IPS DF 6.9 (cell line): Measurements from ENCODE around the gene GNAL.
A peak's percentile ranks its signal among the peaks of the same experiment; 100 is the strongest.

Experiments used
- DNase-seq: peaks from one replicate; pipeline ENCODE4 v3.0.0-alpha.2; 2013; ENCODE audit warnings: low read depth, low spot score
- H3K27ac ChIP-seq: one replicate; pipeline ENCODE4 v1.5.1; 2013; ENCODE audit warnings: low read length, control low read depth
- H3K27me3 ChIP-seq: 2 replicates; pipeline ENCODE4 v1.6.1; 2013; ENCODE audit warnings: mild to moderate bottlenecking, low read length; ENCODE audit not compliant: control insufficient read depth, insufficient read depth
- H3K36me3 ChIP-seq: 2 replicates; pipeline ENCODE4 v1.6.1; 2013; ENCODE audit warnings: low read length; ENCODE audit not compliant: control insufficient read depth, insufficient read depth
- H3K4me1 ChIP-seq: 2 replicates; pipeline ENCODE4 v1.6.1; 2013; ENCODE audit warnings: low read length; ENCODE audit not compliant: control insufficient read depth, insufficient read depth
- H3K4me3 ChIP-seq: 2 replicates; pipeline ENCODE4 v1.5.1; 2013; ENCODE audit warnings: mild to moderate bottlenecking, low read length
- H3K9me3 ChIP-seq: 2 replicates; pipeline ENCODE4 v1.6.1; 2013; ENCODE audit warnings: low read length, inconsistent platforms; ENCODE audit not compliant: control insufficient read depth, insufficient read depth
- WGBS: extraction: QIAGEN DNeasy Blood & Tissue Kit; methylation state at CpG from one replicate; pipeline ENCODE4 v1.1.7; 2013; ENCODE audit warnings: mixed read lengths, missing lambda C conversion rate; ENCODE audit not compliant: insufficient read length, insufficient coverage; 5-methylcytosine and 5-hydroxymethylcytosine counted together

GNAL gene

DNA sequence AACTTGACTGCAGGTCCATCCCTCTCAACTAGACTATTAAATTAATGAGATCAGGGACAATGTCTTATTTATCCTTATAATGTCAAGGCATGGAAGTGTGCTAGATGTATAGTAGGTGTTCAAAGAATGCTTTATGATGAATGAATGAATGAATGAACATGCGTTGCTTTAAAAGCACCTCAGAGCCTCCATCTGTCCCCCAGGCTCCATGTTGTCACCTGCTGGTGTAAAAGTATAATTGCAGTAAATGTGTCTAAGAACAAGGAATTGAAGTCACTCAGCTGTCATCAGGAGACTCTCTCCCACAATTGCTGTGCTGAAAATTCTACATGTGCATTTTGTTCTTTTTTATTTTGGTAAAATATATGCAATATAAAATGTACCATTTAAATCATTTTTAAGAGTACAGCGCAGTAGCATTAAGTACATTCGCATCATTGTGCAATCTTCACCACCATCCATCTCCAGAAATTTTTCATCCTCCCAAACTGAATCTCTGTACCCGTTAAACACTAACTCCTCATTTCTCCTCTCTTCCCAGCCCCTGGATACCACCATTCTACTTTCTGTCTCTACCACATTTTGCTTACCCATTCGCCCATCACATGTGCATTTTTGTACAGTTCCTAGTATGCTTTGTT, 52.6 kb downstream of the GNAL start:
- DNase-seq: no peak
- Histone ChIP-seq H3K27me3 (no peaks in the 10 kb centered on the region), H3K27ac (no peak overlapping the region), H3K4me3 (no peak overlapping the region), H3K36me3 (no peaks in the 10 kb centered on the region), H3K9me3 (no peaks in the 10 kb centered on the region), H3K4me1 (0 out of 2 replicates have a peak, but pooled peaks cover 1% of the 10 kb centered on the region)
- 100% methylated on average over 1 of the region's 5 CpGs for WGBS

DNA sequence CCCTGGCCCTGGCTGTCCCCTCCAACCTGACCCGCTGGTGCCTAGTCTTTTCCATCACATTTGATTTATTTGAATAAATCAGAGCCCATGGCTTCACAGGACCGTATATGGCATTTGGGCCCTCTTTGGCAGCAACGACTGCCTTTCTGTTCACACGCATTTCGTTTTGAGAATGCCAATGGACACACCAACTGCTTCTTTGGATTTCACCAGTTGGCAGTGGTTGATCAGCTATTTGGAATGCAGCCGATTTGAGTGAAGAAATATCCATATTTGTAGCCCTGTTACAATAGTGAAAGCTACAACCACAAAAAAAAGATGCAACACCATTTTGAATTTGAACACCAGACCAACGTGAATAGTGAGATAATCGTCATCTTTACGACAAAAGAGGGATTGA, 56.5 kb downstream of the GNAL start:
- DNase-seq: no peak

GRCh38 chr18:11747286-11747685, 58.2 kb downstream of the GNAL start:
- Histone ChIP-seq H3K9me3 (no peaks in the 10 kb centered on the region), H3K4me1 (no peaks in the 10 kb centered on the region), H3K36me3 (no peaks in the 10 kb centered on the region), H3K27ac (no peak overlapping the region), H3K4me3 (no peak overlapping the region), H3K27me3 (no peaks in the 10 kb centered on the region; the same call in 1 of the 2 replicates)
- DNase-seq: no peak
- WGBS: no CpG with 5 or more reads among the region's 4 CpGs

More for the DNA sequence above, 56.5 kb downstream of the GNAL start:
- H3K36me3 ChIP-seq: no peaks in the 10 kb centered on the region
- no CpG with 5 or more reads among the region's 9 CpGs for WGBS
- H3K27me3 ChIP-seq: no peaks in the 10 kb centered on the region
- H3K27ac ChIP-seq: no peak overlapping the region
- no peaks in the 10 kb centered on the region for H3K9me3 ChIP-seq
- H3K4me1 ChIP-seq: 0 out of 2 replicates have a peak, but pooled peaks cover 1% of the 10 kb centered on the region
- no peak overlapping the region for H3K4me3 ChIP-seq

GRCh38 chr18:11747731-11748130, 58.7 kb downstream of the GNAL start:
- H3K4me3 ChIP-seq: no peak overlapping the region
- no CpG with 5 or more reads among the region's 11 CpGs for WGBS
- H3K27me3 ChIP-seq: peaks cover 2% of the 10 kb centered on the region; the same call in 1 of the 2 replicates
- no peak for DNase-seq
- no peak overlapping the region for H3K27ac ChIP-seq
- no peaks in the 10 kb centered on the region for H3K36me3 ChIP-seq
- H3K9me3 ChIP-seq: no peaks in the 10 kb centered on the region
- no peaks in the 10 kb centered on the region for H3K4me1 ChIP-seq

GRCh38 chr18:11749305-11749704, 60.2 kb downstream of the GNAL start:
- H3K27ac ChIP-seq: no peak overlapping the region
- no peaks in the 10 kb centered on the region for H3K4me1 ChIP-seq
- no peak overlapping the region for H3K4me3 ChIP-seq
- H3K27me3 ChIP-seq: peaks cover 2% of the 10 kb centered on the region; the same call in 1 of the 2 replicates
- H3K9me3 ChIP-seq: no peaks in the 10 kb centered on the region
- no peaks in the 10 kb centered on the region for H3K36me3 ChIP-seq
- no peak for DNase-seq
- no CpG with 5 or more reads among the region's 8 CpGs for WGBS

DNA sequence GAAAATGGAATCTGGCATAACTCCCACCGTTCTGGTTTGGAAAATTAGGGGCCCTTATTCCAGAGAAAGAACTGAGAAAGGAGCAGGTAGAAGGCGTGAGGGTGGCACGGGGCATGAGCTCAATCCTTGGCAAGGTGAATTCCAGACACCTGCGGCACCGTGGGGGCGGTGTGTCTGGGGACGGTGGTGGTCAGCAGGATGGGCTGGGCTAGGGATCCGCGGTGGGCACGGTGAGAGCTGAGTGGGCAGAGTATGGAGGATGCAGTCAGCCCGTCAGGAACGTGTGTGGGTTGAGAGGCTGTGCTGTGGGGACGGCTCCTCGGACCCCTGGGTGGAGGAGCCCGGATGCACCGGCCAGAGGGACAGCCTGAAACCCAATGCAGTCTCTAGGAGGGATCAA, 61.1 kb downstream of the GNAL start:
- no CpG with 5 or more reads among the region's 16 CpGs for WGBS

DNA sequence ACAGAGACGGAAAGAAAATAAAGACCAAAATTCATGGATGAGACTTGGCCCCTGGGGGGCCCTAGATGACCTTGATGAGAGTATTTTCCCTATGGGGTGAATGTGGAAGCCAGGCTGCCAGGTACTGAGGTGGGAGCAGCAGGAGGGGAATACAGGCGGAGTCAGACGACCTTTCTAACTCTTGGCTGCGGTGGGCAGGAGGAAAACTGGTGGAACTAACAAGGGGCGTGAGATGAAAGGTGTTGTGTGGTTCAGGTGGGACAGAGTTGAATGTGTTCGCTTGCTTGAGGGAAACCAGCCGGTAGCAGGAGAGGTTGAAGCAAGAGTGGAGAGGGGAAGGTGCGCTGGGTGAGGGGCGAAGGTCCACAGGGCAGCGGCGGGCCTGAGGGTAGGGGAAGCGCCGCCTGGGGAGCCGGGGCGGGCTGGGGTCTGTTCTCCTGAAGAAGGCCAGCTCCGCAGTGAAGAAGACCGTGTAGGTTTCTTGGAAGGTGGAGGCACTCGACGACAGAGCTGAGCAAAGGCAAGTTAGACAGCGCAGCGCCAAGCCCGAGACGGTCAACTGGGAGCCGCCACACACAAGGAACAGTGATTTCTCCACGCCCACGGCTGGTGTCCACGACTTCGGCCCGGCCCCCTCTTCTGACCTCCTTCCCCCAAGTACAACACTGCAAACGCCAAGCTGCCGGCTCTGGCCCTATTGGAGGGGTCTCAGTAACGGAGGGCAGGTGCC, 61.7 kb downstream of the GNAL start:
- H3K4me1 ChIP-seq: no peaks in the 10 kb centered on the region
- DNase-seq: no peak
- H3K4me3 ChIP-seq: no peak overlapping the region
- H3K27me3 ChIP-seq: peaks cover 2% of the 10 kb centered on the region; the same call in 1 of the 2 replicates
- no peaks in the 10 kb centered on the region for H3K36me3 ChIP-seq
- no peak overlapping the region for H3K27ac ChIP-seq
- H3K9me3 ChIP-seq: no peaks in the 10 kb centered on the region
- WGBS: no CpG with 5 or more reads among the region's 32 CpGs

More for the DNA sequence above, 61.1 kb downstream of the GNAL start:
- H3K4me3 ChIP-seq: no peak overlapping the region
- H3K27ac ChIP-seq: no peak overlapping the region
- no peaks in the 10 kb centered on the region for H3K9me3 ChIP-seq
- H3K27me3 ChIP-seq: peaks cover 2% of the 10 kb centered on the region; the same call in 1 of the 2 replicates
- H3K4me1 ChIP-seq: no peaks in the 10 kb centered on the region
- DNase-seq: no peak
- H3K36me3 ChIP-seq: no peaks in the 10 kb centered on the region

DNA sequence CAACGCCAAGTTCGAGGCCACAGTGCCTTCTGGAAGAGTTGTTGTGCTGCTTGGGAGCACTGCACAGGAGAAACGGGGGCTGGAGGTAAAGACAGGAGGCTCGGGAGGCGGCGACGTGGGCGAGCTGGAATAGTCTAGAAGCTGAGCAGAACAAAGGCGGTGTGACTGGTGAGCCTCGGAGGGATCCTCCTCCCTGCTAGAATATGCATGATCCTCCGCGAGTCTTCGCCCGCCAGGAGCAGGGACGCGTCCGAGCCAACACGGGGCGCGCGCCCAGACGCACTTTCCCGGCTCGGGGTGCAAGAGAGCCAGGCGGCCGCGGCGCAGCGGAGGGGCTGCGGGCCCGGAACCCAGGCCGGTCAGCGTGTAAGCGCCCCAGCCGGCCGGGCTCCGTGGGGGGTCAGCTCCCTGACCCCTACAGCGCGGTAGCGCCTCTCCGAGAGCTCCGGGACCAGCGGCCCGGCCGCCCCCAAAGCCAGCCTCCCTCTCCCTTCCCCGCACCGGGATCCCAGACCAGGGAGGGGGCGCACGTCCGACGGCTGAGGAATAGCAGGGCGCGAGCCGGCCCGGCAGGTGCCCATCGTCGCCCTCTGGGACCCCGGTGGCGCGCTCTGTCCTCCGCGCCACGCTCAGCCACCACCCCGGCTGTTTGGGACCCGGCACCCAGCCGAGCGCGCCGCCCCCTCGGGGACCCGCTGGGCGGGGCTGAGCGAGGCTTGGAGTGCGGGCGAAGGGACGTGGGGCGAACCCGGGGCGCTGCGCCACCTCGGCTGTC, 62.5 kb downstream of the GNAL start:
- no peaks in the 10 kb centered on the region for H3K36me3 ChIP-seq
- no peaks in the 10 kb centered on the region for H3K9me3 ChIP-seq
- peak overlapping the region; percentile 51; the same call in 1 of the 2 replicates for H3K4me3 ChIP-seq
- WGBS: no CpG with 5 or more reads among the region's 81 CpGs
- H3K27me3 ChIP-seq: peaks cover 2% of the 10 kb centered on the region; the same call in 1 of the 2 replicates
- H3K27ac ChIP-seq: no peak overlapping the region
- H3K4me1 ChIP-seq: no peaks in the 10 kb centered on the region
- no peak for DNase-seq

- no CpG with 5 or more reads among the region's 64 CpGs for WGBS
- peak overlapping the region; percentile 51; the same call in 1 of the 2 replicates for H3K4me3 ChIP-seq
- peaks cover 2% of the 10 kb centered on the region; the same call in 1 of the 2 replicates for H3K27me3 ChIP-seq
- H3K4me1 ChIP-seq: no peaks in the 10 kb centered on the region
- H3K36me3 ChIP-seq: no peaks in the 10 kb centered on the region
- DNase-seq: no peak
- H3K27ac ChIP-seq: no peak overlapping the region
- no peaks in the 10 kb centered on the region for H3K9me3 ChIP-seq
Measured at GRCh38 chr18:11752116-11752911, 63.2 kb downstream of the GNAL start.
